Brain microvascular endothelial cell (primary cell): Measurements from ENCODE around the gene ACTR6.

Source experiments
- DNase-seq: peaks from one replicate; pipeline ENCODE4 v3.0.0-alpha.2; 2020
- H3K27ac ChIP-seq: fragments of 250-450 bp; sonication (Bioruptor Pico); 2 replicates; pipeline ENCODE4 v1.5.1; 2020; ENCODE audit warnings: mild to moderate bottlenecking, moderate library complexity
- H3K27me3 ChIP-seq: fragments of 250-450 bp; sonication (Bioruptor Pico); replicated peaks from 2 replicates; pipeline ENCODE4 v1.5.1; 2020; ENCODE audit warnings: mild to moderate bottlenecking
- H3K36me3 ChIP-seq: fragments of 250-450 bp; sonication (Bioruptor Pico); replicated peaks from 2 replicates; pipeline ENCODE4 v1.5.1; 2020; ENCODE audit warnings: mild to moderate bottlenecking
- H3K4me3 ChIP-seq: 2 replicates; pipeline ENCODE4 v1.5.1; 2011; ENCODE audit warnings: low read depth, mild to moderate bottlenecking, control low read depth, low read length, moderate library complexity
- CTCF ChIP-seq: IDR thresholded peaks from 2 replicates; pipeline ENCODE4 v1.5.1; 2011; ENCODE audit warnings: low read depth, mild to moderate bottlenecking, moderate library complexity, low read length, control low read depth, inconsistent platforms; ENCODE audit errors: missing control alignments
- in situ Hi-C: cut with HindIII; loops from 2 replicates; pipeline ENCODE4 v1.10.0; 2017; ENCODE audit warnings: low sequenced_read_pairs, low pct_ligation_motif_present

Gene ACTR6

GRCh38 chr12:100234166-100234565, 33.6 kb downstream of the ACTR6 start:
- in situ Hi-C loops, result no loop called here

GRCh38 chr12:100234591-100235304, 34.1 kb downstream of the ACTR6 start:
- no peaks in the 10 kb centered on the region for H3K27me3 ChIP-seq
- H3K27ac ChIP-seq, result no peak overlapping the region
- in situ Hi-C loops, result no loop called here
- peak; percentile 62 for TF ChIP-seq CTCF
- H3K4me3 ChIP-seq, result no peak overlapping the region
- H3K36me3 ChIP-seq, result no peaks in the 10 kb centered on the region
- DNase-seq, result peak; percentile 25

More at GRCh38 chr12:100234166-100234565, 33.6 kb downstream of the ACTR6 start:
- H3K36me3 ChIP-seq, result no peaks in the 10 kb centered on the region
- no peak overlapping the region for H3K4me3 ChIP-seq
- no peak for DNase-seq
- TF ChIP-seq CTCF, result no peak
- no peak overlapping the region for H3K27ac ChIP-seq
- H3K27me3 ChIP-seq, result no peaks in the 10 kb centered on the region

- no peak for DNase-seq
- no peak for TF ChIP-seq CTCF
- in situ Hi-C loops, result no loop called here
- Histone ChIP-seq H3K4me3 (no peak overlapping the region), H3K27ac (no peak overlapping the region), H3K36me3 (no peaks in the 10 kb centered on the region), H3K27me3 (no peaks in the 10 kb centered on the region)
Observed at GRCh38 chr12:100238801-100239200, 38.2 kb downstream of the ACTR6 start.

GRCh38 chr12:100239589-100239988, 39.0 kb downstream of the ACTR6 start:
- DNase-seq, result no peak
- Histone ChIP-seq H3K27me3 (no peaks in the 10 kb centered on the region), H3K4me3 (no peak overlapping the region), H3K36me3 (no peaks in the 10 kb centered on the region), H3K27ac (no peak overlapping the region)
- in situ Hi-C loops, result no loop called here
- TF ChIP-seq CTCF, result no peak

GRCh38 chr12:100243137-100243536, 42.5 kb downstream of the ACTR6 start:
- TF ChIP-seq CTCF, result no peak
- in situ Hi-C loops, result no loop called here
- no peaks in the 10 kb centered on the region for H3K27me3 ChIP-seq

GRCh38 chr12:100247765-100248164, 47.1 kb downstream of the ACTR6 start:
- H3K36me3 ChIP-seq, result no peaks in the 10 kb centered on the region
- H3K27me3 ChIP-seq, result no peaks in the 10 kb centered on the region
- H3K27ac ChIP-seq, result no peak overlapping the region
- H3K4me3 ChIP-seq, result no peak overlapping the region
- in situ Hi-C loops, result no loop called here
- TF ChIP-seq CTCF, result no peak
- no peak for DNase-seq

More at GRCh38 chr12:100243137-100243536, 42.5 kb downstream of the ACTR6 start:
- H3K27ac ChIP-seq, result no peak overlapping the region
- no peaks in the 10 kb centered on the region for H3K36me3 ChIP-seq
- DNase-seq, result no peak
- no peak overlapping the region for H3K4me3 ChIP-seq
